Muscle layer of colon (tissue), 2 donors: ENCODE measurements around the gene THAP8.

ENCODE experiments used
- H3K27ac ChIP-seq: one replicate; pipeline ENCODE4 v1.7.0; 2013; ENCODE audit warnings: low read depth, mild to moderate bottlenecking, low read length, moderate library complexity
- H3K27me3 ChIP-seq, 2 donors: one replicate each; pipeline ENCODE4 v1.7.0; 2013; ENCODE audit warnings: low read length in 2 of 2, mild to moderate bottlenecking in 2 of 2; ENCODE audit not compliant: insufficient read depth in 2 of 2, control insufficient read depth in 1 of 2
- H3K36me3 ChIP-seq: one replicate; pipeline ENCODE4 v1.7.0; 2013; ENCODE audit warnings: mild to moderate bottlenecking, low read length; ENCODE audit not compliant: insufficient read depth
- H3K4me1 ChIP-seq: one replicate; pipeline ENCODE4 v1.7.0; 2013; ENCODE audit warnings: mild to moderate bottlenecking, low read length; ENCODE audit not compliant: insufficient read depth
- H3K4me3 ChIP-seq, 2 donors: one replicate each; pipeline ENCODE4 v1.7.0; 2013; ENCODE audit warnings: low read length in 2 of 2, low read depth in 1 of 2, mild to moderate bottlenecking in 1 of 2, moderate library complexity in 1 of 2
- H3K9ac ChIP-seq: one replicate; pipeline ENCODE4 v1.7.0; 2013; ENCODE audit warnings: low read length
- H3K9me3 ChIP-seq: one replicate; pipeline ENCODE4 v1.7.0; 2013; ENCODE audit warnings: mild to moderate bottlenecking, low read length
- donor health status: abdominal sarcoma.
- donor health status: Adenocarcinoma of cecum.

THAP8 gene

DNA sequence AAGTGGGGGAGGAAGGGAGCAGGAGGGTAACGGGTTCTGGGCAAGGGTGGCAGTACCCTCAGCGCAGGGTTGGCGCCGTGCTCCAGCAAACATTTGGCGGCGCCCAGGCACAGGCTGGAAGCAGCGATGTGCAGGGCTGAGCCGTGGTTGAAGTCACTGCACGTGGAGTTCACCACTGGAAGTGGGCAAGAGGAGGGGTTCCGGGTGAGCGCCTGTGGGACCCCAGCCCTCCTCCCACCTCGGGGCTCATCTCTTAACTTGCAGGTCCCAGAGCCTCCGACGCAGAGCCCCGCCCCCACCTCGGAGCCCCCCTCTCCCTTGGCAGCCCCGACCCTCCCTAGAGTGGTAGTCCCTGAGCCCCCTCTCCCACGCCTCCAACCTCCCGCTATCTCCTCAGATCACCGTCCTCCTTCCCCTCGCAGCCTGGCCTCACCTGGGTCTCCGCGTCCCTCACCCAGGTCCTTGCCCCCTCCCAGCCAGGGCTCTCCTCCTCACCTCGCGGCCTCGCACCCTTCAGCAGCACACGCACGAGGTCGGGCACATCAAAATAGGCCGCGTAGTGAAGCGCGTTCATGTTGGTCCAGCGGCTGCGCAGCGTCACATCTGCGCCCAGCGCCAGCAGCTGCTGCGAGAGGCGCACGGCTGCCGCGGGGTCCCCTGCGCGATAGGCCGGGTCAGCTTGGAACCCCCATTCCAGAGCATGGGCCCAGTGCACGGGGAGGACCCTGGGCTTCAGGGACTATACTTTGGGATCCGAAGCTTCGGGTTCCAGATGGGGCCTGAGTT, 27.8 kb downstream of the THAP8 start:
- Histone ChIP-seq H3K4me3 (no peak overlapping the region), H3K4me1 (no peaks in the 10 kb centered on the region), H3K27me3 (no peaks in the 10 kb centered on the region), H3K9ac (no peak overlapping the region), H3K9me3 (no peaks in the 10 kb centered on the region), H3K36me3 (peaks cover 49% of the 10 kb centered on the region), H3K27ac (no peak overlapping the region)

DNA sequence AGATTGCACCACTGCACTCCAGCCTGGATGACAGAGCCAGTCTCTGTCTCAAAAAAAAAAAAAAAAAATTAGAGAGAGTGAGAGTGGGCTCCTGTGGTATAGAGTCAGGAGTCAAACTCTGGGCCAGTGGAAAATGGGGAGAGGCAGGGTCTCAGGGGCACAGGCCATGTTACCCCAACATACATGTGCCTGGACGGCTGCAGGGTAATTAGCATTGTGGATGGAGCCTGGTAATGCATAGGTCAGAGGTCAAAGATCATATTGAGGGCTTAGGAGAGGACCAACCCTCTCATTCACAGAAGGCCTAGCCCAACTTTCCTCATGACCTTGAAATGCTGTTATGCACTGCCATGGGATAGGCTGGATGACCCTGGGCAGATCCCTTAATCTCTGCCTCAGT, 28.5 kb downstream of the THAP8 start:
- Histone ChIP-seq H3K4me1 (no peaks in the 10 kb centered on the region), H3K9me3 (no peaks in the 10 kb centered on the region), H3K9ac (no peak overlapping the region), H3K36me3 (peaks cover 49% of the 10 kb centered on the region), H3K27ac (no peak overlapping the region), H3K4me3 (no peak overlapping the region), H3K27me3 (no peaks in the 10 kb centered on the region)

DNA sequence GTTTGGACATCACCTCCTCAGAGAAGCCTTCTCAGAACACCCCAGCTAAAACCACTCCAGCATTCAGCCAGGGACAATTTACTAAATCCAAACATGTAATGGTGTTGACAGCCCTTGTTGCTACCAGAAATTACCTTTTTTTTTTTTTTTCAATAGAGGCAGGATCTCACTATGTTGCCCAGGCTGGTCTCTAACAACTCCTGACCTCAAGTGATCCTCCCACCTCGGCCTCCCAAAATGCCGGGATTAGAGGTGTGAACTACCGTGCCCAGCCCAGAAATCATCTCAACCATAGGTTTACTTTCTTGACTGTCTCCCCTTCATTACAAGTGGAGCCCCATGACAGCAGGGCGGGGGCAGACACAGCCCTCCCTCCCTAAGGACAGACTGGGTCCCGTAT, 30.7 kb downstream of the THAP8 start:
- Histone ChIP-seq H3K27ac (no peak overlapping the region), H3K36me3 (peaks cover 53% of the 10 kb centered on the region), H3K9ac (no peak overlapping the region), H3K4me1 (no peaks in the 10 kb centered on the region), H3K4me3 (no peak overlapping the region), H3K9me3 (no peaks in the 10 kb centered on the region), H3K27me3 (no peaks in the 10 kb centered on the region)

DNA sequence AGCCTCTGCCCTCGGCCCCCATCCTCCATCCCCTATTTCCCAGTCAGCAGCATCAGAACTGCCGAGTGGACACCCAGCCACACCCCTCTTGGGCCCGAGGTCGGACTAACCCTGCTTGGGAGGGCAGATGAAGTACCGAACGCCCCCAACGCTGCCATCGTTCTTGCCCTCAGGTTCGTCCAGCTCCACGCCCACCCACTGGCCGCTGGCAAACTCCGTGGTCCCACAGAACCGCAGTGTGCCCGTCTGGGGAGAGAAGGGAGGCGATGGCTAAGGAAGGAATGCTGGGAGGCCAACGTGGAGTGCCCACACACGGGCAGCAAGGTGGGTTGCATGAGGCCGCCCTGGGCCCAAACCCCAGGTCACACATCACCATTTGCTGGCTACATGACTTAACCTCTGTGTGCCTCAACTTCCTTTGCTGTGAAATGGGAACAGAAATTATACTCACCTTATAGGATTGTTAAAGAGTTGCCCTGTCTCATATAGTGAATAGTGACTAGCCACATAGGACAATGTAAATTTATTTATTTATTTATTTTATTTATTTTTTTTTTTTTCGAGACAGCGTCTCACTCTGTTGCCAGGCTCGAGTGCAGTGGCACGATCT, 34.9 kb downstream of the THAP8 start:
- H3K27me3 ChIP-seq = no peaks in the 10 kb centered on the region
- H3K27ac ChIP-seq = no peak overlapping the region
- H3K4me3 ChIP-seq = no peak overlapping the region
- H3K36me3 ChIP-seq = peaks cover 48% of the 10 kb centered on the region
- peaks cover 6% of the 10 kb centered on the region for H3K4me1 ChIP-seq
- no peaks in the 10 kb centered on the region for H3K9me3 ChIP-seq
- no peak overlapping the region for H3K9ac ChIP-seq

DNA sequence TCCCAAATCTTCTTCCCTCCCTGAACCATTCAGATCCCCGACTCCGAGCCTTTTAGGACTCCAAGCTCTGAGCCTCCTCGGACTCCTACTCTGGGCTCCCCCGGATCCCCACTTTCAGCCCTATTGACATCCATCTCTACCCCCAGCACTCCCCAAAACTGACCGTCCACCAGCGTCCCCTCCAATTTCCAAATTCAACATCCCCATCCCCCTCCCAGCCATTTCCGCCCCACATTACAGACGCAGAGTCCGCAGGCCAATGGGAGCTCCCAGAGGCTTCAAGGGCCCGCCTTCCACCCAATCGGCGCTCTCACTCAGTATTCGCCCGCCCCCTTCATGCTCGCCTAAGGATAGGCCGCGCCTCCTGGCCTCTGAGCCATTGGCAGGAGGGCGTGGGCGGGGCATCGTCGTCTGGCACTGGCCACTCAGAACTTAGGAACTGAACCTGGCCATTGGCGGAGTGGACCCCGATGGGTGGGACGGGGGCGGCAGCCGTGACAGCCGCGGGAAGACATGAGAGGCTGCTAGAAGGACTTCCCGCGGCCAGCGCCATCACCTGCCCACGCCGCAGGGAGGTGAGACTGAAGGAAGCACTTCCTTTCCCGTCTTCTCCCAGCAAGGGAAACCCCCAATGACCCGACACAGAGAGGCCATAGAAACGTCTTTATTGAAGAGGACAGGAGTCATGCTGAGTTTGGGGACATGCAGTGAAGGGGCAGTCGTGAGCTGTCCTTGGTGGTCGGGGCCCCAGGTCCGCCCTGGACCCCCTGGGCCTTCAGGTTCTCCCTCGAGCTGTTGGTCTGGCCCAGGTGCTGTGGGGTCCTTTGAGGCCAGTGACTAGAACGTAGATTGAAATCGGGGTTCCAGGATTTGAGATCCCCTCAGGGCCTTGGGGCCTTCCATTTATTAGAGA, 39.8 kb downstream of the THAP8 start, which contains the start of gene ALKBH6:
TSS of gene ALKBH6 (minus strand) at position 202 of the 913 bp plus-strand sequence. CDS start 816 bp downstream, outside the sequence.
- H3K4me3 ChIP-seq = peak within 1 kb of the TSS; percentile 62 to 95
- no peaks in the 10 kb centered on the region for H3K9me3 ChIP-seq
- H3K27me3 ChIP-seq = no peaks in the 10 kb centered on the region
- H3K36me3 ChIP-seq = peaks cover 31% of the 10 kb centered on the region
- peak within 1 kb of the TSS; percentile 93 for H3K9ac ChIP-seq
- H3K27ac ChIP-seq = peak within 1 kb of the TSS; percentile 79
- peaks cover 23% of the 10 kb centered on the region for H3K4me1 ChIP-seq

DNA sequence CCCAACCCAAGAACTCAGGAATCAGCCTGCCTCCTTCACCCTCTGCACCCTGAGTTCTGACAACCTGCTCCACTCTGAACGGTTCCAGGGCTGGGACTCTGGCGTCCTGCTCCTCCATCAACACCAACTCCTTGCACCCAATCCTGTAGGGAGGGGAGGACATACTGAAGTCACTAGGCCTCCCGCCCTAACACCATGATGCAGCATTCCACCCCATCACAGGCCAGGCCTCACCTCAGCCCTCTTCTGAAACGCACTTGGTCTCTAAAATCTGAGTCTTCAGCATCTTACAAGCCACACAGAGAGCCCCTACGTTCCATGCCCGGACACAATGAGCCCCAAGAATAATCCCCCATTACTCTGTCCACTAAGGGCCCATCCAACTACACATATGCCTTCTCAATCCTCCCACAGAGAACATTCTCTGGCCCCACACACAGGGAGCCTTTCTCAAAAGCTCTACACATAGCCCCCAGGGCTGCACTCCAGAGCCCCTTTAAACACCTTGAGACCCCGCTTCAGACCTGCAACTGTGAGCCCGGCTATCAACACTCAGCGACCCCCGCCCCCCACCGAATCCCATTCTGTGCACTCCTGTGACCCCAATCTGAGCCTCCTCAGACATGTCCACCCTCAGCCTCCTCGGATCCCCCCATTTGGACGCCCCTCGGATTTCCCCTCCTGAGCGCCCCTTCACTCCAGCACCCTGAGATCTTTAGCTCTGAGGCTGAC, 40.6 kb downstream of the THAP8 start:
- peak overlapping the region; percentile 93 for H3K9ac ChIP-seq
- H3K27ac ChIP-seq = peak overlapping the region; percentile 79
- no peaks in the 10 kb centered on the region for H3K9me3 ChIP-seq
- H3K27me3 ChIP-seq = no peaks in the 10 kb centered on the region
- peaks cover 27% of the 10 kb centered on the region for H3K36me3 ChIP-seq
- H3K4me1 ChIP-seq = peaks cover 26% of the 10 kb centered on the region
- peak overlapping the region; percentile 62 to 95 for H3K4me3 ChIP-seq

DNA sequence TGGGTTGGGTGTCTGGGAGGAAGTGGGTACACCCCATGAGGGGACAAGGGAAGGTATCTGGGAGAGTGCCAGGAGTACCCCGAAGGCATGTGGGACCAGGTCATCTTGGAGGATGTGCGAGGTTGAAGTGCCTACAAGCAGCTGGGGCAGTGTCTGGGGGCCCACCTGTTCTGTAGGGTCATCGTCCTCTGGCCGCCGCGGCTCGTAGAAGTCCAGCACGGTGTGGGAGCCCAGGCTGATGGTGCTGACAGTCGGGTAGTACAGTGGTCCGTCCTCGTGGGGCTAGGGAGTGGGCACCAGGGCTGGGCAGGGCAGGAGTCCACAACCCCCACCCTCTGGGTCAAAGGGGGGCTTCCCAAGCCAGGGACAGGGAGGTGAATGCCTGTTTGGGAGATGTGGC, 43.7 kb downstream of the THAP8 start:
- peaks cover 26% of the 10 kb centered on the region for H3K4me1 ChIP-seq
- H3K9ac ChIP-seq = no peak overlapping the region
- no peaks in the 10 kb centered on the region for H3K27me3 ChIP-seq
- no peak overlapping the region for H3K27ac ChIP-seq
- H3K9me3 ChIP-seq = no peaks in the 10 kb centered on the region
- no peak overlapping the region for H3K4me3 ChIP-seq
- no peaks in the 10 kb centered on the region for H3K36me3 ChIP-seq

DNA sequence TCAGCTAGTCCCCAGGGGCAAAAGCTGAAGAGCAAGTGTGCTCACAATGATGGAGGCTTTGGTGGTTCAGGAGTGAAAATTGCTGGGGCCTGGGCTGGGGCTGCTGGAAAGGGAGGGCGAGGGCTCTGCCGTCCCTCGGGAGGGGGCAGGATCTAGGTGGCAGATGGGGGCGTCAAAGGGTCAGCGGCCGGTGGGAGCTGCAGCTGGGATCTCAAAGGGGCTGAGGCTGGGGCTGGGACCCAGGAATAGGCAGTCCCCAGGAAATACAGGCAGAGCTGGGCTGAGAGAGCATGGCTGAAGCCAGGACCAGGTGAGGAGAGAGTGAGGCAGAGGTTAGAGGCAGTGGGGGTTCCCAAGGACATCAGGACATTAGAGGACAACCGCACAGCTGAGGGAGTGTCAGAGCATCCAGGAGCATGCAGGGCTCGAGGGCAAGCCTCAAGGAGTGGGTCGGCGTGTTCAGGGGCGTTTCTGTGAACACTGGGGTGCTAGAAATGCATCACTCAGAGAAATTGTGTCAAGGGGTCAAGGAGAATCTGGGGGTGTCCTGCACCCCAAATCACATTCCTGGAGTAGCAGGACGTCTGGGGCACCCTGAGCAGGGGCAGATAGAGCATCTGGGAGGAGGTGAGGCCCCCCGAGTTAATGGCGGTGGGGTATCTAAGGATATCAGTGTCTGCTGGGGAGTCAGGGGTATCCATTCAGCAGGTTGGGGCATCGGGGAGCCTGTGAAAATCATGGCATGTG, 44.3 kb downstream of the THAP8 start:
- H3K4me1 ChIP-seq = peaks cover 25% of the 10 kb centered on the region
- H3K4me3 ChIP-seq = peak overlapping the region; percentile 47 to 71
- no peaks in the 10 kb centered on the region for H3K36me3 ChIP-seq
- H3K27me3 ChIP-seq = no peaks in the 10 kb centered on the region
- H3K27ac ChIP-seq = peak overlapping the region; percentile 69
- H3K9me3 ChIP-seq = no peaks in the 10 kb centered on the region
- peak overlapping the region; percentile 68 for H3K9ac ChIP-seq

DNA sequence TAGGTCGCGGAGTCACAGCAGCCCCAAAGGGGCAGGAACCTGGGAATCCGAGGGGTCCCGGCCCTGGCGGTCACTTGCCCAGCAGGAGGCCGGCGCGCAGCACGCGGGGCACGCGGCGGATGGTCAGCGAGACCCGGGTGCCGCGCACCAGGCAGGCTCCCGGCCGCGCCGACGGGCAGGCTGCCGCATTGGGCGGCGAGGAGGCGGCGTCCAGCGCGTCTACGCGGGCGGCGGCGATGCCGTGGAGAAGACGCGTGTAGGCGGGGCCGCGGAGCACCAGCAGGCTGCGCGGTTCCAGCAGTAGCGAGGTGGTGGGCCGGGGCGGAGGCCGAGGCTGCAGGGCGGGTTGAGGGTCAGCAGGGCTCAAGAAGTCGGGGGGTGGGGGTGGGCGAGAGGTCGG, 44.9 kb downstream of the THAP8 start:
- Histone ChIP-seq H3K9ac (peak overlapping the region; percentile 68), H3K27ac (peak overlapping the region; percentile 69), H3K9me3 (no peaks in the 10 kb centered on the region), H3K27me3 (no peaks in the 10 kb centered on the region), H3K36me3 (no peaks in the 10 kb centered on the region), H3K4me3 (peak overlapping the region; percentile 47 to 71), H3K4me1 (peaks cover 21% of the 10 kb centered on the region)

DNA sequence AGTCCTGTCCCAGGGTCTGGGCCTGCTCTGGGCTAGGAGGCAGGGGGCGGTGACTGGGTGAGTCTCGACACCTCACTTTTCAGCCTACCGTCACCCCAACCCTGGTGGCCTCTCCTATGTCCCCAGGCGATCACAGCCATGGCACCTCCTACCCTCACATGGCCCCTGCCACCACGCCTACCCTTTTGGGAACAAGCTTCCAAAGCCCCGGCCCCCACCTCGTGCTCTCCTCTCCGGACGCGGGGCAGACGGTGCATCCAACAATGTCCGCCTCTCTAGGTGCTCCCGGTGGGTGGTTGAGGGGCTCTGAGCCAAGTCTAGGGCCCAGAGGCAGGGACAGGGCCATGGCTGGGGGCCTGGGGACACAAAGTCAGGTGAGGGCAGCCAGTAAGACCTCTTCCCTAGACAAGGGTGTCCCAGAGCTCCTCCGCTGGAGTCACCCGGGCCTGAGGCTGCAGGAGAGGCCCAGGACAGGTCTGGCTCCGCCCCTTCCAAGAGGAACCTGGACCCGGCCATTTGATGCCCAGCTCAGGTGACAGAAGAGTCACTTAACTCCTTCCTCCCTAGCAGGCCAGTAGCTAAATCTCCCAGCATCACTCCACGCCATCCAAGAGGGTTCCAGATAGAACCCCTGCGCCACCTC, 45.6 kb downstream of the THAP8 start, which contains the start of gene SYNE4:
TSS of gene SYNE4 (minus strand) at position 478 of the 643 bp plus-strand sequence. CDS start at position 346, 132 bp downstream.
- peak within 1 kb of the TSS; percentile 47 to 71 for H3K4me3 ChIP-seq
- no peaks in the 10 kb centered on the region for H3K9me3 ChIP-seq
- no peaks in the 10 kb centered on the region for H3K27me3 ChIP-seq
- peak within 1 kb of the TSS; percentile 69 for H3K27ac ChIP-seq
- H3K36me3 ChIP-seq = no peaks in the 10 kb centered on the region
- H3K4me1 ChIP-seq = peaks cover 18% of the 10 kb centered on the region
- H3K9ac ChIP-seq = peak within 1 kb of the TSS; percentile 68
